GM19397 (cell line): Measurements from ENCODE around the gene ID1.
"Not testable (repeated sequence)": the region's sequence is repeated elsewhere in the genome, so short reads cannot be mapped to it uniquely, and the experiment has no call there.

Source experiments
- ATAC-seq: cut with Tn5 transposase; IDR thresholded peaks from one replicate; pipeline ENCODE4 v1.9.1; 2021; ENCODE audit warnings: mild to moderate bottlenecking, moderate library complexity; ENCODE audit not compliant: unreplicated experiment

The ID1 gene

DNA sequence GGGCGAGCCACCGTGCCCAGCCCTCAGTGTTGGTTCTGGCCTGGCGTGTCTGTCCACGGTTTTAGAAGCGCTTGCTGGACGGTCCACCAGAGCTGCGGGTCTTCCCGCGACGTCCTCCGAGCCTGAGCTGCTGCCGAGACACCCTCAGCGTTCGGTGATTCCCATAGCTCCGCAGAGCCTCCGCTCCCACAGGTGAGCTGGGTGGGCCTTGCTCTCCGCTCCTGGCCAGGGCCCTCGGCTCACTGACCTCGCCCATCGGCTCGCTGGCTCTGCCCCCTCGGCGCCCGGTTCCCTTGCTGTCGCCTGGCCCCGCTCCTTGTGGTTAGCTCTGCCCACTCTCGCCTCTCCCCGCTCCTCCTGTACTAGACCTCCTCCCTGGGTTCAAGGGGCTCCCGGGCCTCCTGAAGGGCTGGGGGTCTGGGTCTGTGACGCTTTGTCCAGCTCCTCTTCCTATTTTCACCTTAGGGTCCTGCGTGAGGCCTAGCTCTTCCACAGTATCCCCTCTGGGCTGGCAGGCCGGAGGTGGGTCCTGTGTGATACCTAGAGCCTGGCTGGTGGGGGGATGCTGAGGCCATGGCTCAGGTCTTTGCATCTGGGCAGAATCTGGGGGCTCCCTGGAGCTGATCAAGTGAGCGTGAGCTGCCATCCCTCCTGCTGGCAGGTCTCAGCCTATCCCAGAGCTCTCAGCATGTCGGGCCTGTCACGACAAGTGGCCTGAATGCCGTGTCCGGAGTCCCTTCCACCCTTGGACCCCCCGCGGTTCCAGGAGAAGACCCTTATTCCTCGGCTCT is 27.7 kb downstream of the ID1 start:
- ATAC-seq = no peak

DNA sequence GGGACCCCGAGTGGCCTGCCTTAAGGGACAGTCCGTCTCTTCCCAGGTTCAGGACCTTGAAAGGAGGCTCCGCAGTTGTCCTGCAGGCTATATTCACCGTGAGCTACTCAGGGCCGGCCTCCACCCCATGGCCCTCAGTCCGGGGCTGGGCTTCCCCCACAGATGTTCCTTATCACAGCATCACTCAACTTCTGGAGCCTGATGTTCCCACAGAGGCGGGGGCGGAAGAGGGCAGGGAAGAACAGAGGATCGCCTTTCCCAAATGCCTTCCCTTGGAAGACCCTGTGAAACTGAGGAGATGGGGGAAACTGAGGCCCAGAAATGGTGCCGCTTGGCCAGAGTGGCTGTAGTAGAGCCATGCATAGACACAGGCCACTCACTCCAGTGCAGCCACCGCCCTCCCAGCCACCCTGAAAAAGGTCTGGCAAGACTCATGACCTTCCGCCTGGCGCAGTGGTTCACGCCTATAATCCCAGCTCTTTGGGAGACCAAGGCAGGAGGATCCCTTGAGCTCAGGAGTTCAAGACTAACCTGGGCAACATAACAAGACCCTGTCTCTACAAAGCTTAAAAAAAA is 28.3 kb downstream of the ID1 start:
- ATAC-seq = no peak

DNA sequence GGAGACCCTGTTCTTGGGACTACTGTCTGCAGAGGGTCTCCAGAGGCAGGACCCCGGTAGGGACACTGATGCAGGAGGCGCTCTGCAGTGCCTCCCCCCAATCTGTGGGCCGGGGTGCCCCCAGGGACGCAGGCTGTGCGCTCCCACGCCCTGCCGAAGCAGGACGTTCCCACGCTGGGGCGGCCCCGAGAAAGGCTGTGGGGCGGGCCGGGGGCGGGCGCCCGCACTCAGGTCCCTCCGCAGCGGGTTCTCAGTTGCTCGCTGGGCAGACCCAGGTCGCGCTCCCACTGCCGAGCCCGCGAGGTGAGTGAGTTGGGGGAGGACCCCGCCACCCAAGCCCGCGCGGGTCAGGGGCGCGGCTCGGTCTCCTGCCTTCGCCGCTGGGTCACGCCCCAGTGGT is 32.6 kb downstream of the ID1 start, which contains the start of gene COX4I2:
Gene COX4I2 (plus strand): TSS at position 253 of the 400 bp plus-strand sequence. CDS start 1,106 bp downstream, outside the sequence.
- ATAC-seq = no peak

DNA sequence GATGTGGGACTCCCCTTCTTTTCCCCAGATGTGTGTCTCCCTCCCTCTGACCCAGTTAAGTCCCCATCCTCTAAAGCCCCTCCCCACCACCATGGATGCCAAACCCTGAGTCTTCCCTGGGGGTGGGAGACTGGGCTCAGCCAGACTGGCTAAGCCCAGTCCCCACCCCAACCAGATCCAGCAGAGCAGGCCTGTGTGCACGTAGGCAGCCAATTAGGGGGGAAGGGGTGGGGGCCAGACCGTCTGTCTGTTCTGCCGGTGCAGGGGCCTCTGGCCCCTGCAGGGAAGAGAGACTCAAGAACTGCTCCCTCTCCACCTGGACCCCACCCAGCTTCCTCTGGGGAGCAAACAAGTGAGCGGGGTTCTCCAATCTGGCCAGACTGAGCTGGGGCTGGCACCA is 33.2 kb downstream of the ID1 start:
- ATAC-seq = no peak

DNA sequence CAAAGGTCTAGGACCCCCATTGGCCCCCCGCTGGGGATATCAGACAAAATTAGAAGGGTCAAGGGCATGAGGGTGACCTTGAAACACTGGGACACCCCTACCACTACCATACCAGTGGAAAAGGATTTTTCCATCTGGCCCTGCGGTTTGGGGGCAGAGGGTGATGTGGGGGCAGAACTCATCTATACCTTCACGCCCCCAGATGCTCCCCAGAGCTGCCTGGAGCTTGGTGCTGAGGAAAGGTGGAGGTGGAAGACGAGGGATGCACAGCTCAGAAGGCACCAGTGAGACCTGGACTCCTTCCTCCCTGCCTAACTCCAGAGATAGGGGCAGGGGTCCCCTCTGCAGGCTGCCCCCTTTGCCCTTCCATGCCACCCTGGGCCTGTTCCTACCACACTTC is 33.7 kb downstream of the ID1 start:
- no peak for ATAC-seq

DNA sequence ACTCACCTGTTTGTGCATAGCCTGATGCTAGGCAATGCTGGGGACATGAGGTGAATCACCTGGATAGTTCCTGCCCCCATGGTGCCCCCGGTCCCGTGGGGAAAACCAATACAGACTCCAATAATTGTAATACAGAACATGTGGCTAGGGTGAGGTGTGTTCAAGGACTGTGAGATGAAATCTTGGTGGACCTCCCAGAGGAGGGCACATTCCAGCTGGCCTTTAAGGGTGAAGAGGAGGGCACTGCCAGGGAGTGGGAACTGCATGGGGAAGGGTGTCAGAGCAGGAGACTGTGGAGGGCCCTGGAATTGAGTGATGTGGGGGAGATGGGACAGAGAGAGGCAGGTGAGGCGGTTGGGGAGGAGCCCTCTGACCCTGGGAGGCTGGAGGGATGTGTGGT is 35.2 kb downstream of the ID1 start:
- no peak for ATAC-seq

DNA sequence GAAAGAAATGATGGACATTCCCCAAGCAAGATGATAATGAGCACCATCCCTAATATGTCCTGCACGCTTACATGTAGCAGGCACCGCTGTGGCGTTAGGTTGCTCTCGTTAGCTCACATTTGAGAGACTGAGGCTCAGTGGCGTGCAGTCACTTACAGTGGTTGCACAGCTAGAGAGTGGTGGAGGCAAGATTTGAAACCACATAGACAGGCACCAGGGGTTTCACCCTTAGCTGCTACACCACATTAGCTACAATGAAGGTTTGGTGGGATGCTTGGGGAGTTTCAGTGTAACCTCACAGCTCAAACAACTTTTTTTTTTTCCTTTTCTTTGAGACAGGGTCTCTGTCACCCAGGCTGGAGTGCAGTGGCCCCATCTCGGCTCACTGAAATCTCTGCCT is 36.3 kb downstream of the ID1 start:
- no peak for ATAC-seq

DNA sequence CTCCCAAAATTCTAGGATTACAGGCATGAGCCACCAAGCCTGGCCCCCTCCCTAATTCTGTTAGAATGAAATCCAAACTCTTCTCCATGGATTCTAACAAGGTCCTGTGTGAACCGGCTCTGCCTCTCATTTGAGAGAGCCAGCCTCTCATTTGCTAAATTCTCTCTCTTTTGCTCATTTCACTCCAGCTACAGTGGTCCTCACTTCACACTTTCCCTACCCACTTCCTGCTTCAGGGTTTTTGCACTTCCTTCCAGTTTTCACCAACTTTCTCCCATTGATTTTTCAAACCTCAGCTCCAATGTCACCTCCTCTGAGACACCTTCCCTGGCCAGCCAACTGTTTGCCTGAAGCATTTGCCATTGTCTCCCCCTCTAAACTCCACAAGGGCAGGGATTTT is 37.7 kb downstream of the ID1 start:
- no peak for ATAC-seq

DNA sequence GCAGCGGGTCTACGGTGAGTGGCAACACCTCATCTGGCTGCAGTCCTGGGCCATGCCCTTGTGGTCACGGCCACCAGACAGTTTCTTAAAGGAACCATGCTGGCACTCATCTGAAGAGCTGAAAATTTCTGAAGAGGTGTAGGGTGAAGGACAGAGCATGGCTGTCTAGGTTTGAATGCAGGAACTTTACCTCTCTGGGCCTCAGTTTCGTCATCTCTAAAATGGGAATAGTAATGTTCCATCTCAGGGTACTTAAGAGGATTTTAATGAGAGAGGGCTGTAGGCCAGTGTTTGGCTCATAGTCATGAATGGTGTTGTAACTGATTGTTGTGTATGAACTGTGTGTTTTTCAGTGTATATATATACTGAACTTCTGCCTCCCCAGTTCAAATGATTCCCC is 38.4 kb downstream of the ID1 start:
- no peak for ATAC-seq

DNA sequence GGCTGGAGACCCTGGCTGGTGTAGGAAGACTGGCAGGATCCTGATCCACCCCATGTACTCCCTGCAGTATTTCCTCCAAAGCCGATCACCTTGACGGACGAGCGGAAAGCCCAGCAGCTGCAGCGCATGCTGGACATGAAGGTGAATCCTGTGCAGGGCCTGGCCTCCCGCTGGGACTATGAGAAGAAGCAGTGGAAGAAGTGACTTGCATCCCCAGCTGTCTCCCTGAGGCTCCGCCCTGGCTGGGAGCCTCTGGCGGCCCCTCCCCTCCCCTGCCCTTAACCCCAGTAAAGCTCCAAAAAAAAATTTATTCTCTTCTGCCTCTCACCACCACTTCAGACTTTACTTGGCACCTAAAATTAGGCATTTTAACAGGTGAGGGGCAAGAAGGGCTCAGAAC is 39.6 kb downstream of the ID1 start:
- ATAC-seq = no peak

DNA sequence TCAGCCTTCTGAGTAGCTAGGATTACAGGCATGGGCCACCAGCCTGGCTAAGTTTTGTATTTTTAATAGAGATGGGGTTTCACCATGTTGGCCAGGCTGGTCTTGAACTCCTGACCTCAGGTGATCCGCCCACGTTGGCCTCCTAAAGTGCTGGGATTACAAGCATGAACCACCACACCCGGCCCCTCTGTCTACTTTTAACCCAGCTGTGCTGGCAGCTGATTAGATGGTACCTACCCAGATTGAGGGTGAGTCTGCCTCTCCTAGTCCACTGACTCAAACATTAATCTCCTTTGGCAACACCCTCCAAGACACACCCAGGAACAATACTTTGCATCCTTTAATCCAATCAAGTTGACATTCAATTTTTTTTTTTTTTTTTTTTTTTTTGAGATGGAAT is 43.0 kb downstream of the ID1 start:
- not testable (repeated sequence) for ATAC-seq

DNA sequence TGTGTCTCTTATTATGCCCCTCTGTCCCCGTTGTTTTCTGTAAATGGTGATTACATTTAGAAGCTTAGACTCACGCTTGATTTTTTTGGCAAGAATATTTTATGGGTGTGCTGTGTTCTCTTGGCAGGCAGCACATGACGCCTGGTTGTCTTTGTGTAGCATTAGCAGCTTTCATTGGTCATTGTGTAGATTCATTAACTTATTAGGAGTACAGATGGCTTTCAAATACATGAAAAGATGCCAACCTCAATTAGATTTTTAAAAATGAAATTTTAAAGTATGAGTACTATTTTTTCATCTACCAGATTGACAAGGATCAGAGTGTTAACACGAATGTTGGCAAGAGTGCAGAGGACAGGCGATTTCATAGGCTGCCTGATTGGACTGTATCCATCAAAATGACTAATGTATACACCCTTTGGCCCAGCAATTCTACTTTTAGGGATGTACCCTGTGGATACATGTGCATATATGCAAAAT is 47.9 kb downstream of the ID1 start:
- ATAC-seq = no peak

DNA sequence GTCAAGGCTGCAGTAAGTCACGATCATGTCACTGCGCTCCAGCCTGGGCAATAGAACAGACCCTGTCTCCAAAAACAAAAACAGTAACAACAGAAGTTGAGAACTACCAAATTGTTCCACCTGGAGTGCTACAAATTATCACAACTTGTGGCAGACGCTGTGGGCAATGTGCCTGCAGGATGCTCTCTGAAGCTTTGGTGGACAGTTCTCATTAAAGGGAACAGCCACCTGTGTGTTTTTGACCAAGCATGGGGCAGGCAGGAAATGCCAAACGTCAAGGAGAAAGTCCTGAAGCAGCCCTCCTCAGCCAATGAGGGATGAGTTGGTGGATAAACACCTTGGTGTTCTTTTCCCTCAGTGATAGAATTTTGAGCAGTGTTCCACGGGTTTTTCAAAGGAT is 48.5 kb downstream of the ID1 start:
- no peak for ATAC-seq

DNA sequence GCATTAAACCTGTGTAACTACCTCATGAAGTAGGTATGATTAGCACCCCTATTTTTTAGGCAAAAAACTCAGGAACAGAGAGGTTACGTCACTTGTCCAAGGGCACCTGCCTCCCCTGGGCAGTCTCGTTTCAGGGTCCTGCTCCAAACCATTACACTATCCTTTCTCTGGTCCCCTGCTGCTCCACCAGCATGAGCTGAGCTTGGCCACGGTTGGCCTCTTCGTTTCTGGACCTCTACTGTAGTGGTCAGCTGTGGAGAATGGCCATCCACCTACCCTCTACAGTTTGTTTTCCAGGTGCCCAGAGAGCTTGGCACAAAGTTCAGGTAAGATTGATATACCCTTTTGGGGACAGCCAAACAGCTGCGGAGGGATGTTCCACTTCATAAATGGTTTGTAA is 49.4 kb downstream of the ID1 start:
- ATAC-seq = no peak
